ENCODE results near the gene FAM219A. TPM values are rescaled to one million over a fixed set of nuclear protein-coding genes. Genes with fewer than 3 reads are reported as not detected.

FAM219A gene
- total RNA-seq, 1 donor from 2014 or later, result 221 TPM

GRCh38 chr9:34403554-34404380, 54.6 kb downstream of the FAM219A start:
- no peak overlapping the region for H3K27ac Mint-ChIP-seq (ENCODE audit: unreplicated experiment)
- H3K4me3 Mint-ChIP-seq (ENCODE audit: unreplicated experiment), result no peak overlapping the region
- DNase-seq, result peak; percentile 85
- peaks cover 9% of the 10 kb centered on the region for H3K27me3 Mint-ChIP-seq (ENCODE audit: unreplicated experiment)
- peak; percentile 98 for TF ChIP-seq CTCF (IDR thresholded peaks at IDR 0.05; ENCODE audit: partially characterized antibody, unreplicated experiment)
- peaks cover 10% of the 10 kb centered on the region for H3K9me3 Mint-ChIP-seq (ENCODE audit: unreplicated experiment)
- peaks cover 17% of the 10 kb centered on the region for H3K4me1 Mint-ChIP-seq (ENCODE audit: low read depth, unreplicated experiment)
- peaks cover 7% of the 10 kb centered on the region for H3K36me3 Mint-ChIP-seq (ENCODE audit: unreplicated experiment)

- Mint-ChIP-seq H3K27me3 (ENCODE audit: unreplicated experiment) (peaks cover 7% of the 10 kb centered on the region), H3K4me3 (ENCODE audit: unreplicated experiment) (no peak overlapping the region), H3K27ac (ENCODE audit: unreplicated experiment) (no peak overlapping the region), H3K36me3 (ENCODE audit: unreplicated experiment) (peaks cover 7% of the 10 kb centered on the region), H3K4me1 (ENCODE audit: low read depth, unreplicated experiment) (peaks cover 3% of the 10 kb centered on the region), H3K9me3 (ENCODE audit: unreplicated experiment) (peaks cover 11% of the 10 kb centered on the region)
- no peak for DNase-seq
- TF ChIP-seq CTCF (IDR thresholded peaks at IDR 0.05; ENCODE audit: partially characterized antibody, unreplicated experiment), result no peak
These were observed 57.4 kb downstream of the FAM219A start for GRCh38 chr9:34400686-34401602.

GRCh38 chr9:34400275-34400674, 58.1 kb downstream of the FAM219A start:
- Mint-ChIP-seq H3K4me1 (ENCODE audit: low read depth, unreplicated experiment) (peaks cover 3% of the 10 kb centered on the region), H3K27me3 (ENCODE audit: unreplicated experiment) (peaks cover 7% of the 10 kb centered on the region), H3K27ac (ENCODE audit: unreplicated experiment) (no peak overlapping the region), H3K4me3 (ENCODE audit: unreplicated experiment) (no peak overlapping the region), H3K36me3 (ENCODE audit: unreplicated experiment) (peaks cover 7% of the 10 kb centered on the region), H3K9me3 (ENCODE audit: unreplicated experiment) (peaks cover 11% of the 10 kb centered on the region)
- TF ChIP-seq CTCF (IDR thresholded peaks at IDR 0.05; ENCODE audit: partially characterized antibody, unreplicated experiment), result peak; percentile 11
- DNase-seq, result no peak

- TF ChIP-seq CTCF (IDR thresholded peaks at IDR 0.05; ENCODE audit: partially characterized antibody, unreplicated experiment), result no peak
- Mint-ChIP-seq H3K4me1 (ENCODE audit: low read depth, unreplicated experiment) (peaks cover 3% of the 10 kb centered on the region), H3K9me3 (ENCODE audit: unreplicated experiment) (peaks cover 10% of the 10 kb centered on the region), H3K27ac (ENCODE audit: unreplicated experiment) (no peak overlapping the region), H3K4me3 (ENCODE audit: unreplicated experiment) (no peak overlapping the region), H3K36me3 (ENCODE audit: unreplicated experiment) (peaks cover 7% of the 10 kb centered on the region), H3K27me3 (ENCODE audit: unreplicated experiment) (peaks cover 7% of the 10 kb centered on the region)
- no peak for DNase-seq
These were observed 58.6 kb downstream of the FAM219A start for GRCh38 chr9:34399729-34400128.
